Erythroblast (primary cell): ENCODE data around the gene TTYH2.

Experiments
- DNase-seq, 2 experiments: peaks; one replicate each; lab custom pipeline; 2025; lab: John Stamatoyannopoulos, UW
- GATA1 ChIP-seq: IDR thresholded peaks from 2 replicates; pipeline ENCODE4 v1.6.1; 2011; ENCODE audit warnings: low read depth, mild to moderate bottlenecking, control low read depth, low read length, moderate library complexity
- POLR2A ChIP-seq: IDR thresholded peaks from 2 replicates; pipeline ENCODE4 v1.6.1; 2011; ENCODE audit warnings: mild to moderate bottlenecking, low read length

TTYH2 gene, protein sequence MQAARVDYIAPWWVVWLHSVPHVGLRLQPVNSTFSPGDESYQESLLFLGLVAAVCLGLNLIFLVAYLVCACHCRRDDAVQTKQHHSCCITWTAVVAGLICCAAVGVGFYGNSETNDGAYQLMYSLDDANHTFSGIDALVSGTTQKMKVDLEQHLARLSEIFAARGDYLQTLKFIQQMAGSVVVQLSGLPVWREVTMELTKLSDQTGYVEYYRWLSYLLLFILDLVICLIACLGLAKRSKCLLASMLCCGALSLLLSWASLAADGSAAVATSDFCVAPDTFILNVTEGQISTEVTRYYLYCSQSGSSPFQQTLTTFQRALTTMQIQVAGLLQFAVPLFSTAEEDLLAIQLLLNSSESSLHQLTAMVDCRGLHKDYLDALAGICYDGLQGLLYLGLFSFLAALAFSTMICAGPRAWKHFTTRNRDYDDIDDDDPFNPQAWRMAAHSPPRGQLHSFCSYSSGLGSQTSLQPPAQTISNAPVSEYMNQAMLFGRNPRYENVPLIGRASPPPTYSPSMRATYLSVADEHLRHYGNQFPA

DNA sequence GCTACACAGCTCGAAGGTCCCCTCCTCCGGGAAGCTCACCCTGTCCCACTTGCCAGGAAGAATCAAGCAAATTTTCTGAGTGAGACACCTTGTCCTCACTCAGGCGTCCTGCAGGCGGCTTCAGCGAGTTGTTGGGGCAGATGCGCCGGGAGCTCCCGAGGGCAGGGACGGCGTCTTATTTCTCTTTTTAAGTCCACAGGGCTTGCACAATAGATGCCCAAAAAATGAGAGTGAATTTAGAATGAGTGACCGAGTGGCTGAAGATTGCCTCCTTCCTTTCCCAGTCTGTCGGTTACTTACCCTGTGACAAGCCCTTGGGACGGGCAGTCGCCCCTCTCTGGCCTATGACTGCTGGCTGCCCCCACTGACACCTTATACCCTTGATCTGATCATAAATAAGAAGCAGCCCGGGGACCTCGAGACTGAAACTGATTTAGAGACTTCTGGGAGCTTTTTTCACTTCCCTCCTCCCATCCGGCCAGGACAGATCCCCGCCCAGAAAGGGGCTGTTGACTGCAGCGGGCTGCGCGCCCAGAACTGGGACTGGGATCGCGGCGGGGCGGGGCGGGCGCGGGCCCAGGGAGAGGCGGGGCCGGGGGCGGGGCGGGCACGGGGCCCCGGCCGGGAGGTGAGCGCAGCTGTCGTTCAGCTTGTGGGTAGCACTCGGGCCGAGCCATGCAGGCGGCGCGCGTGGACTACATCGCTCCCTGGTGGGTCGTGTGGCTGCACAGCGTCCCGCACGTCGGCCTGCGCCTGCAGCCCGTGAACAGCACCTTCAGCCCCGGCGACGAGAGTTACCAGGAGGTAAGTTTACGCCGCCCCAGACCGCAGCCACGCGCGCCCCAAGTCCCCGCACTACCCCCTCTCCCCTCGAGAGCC, at the start of gene TTYH2:
TTYH2 (plus strand) TSS at position 659 of the 879 bp plus-strand sequence; CDS start at position 676, 17 bp downstream.
- TF ChIP-seq POLR2A (peak; percentile 34), GATA1 (no peak)
- DNase-seq: peak; percentile 80 to 92

DNA sequence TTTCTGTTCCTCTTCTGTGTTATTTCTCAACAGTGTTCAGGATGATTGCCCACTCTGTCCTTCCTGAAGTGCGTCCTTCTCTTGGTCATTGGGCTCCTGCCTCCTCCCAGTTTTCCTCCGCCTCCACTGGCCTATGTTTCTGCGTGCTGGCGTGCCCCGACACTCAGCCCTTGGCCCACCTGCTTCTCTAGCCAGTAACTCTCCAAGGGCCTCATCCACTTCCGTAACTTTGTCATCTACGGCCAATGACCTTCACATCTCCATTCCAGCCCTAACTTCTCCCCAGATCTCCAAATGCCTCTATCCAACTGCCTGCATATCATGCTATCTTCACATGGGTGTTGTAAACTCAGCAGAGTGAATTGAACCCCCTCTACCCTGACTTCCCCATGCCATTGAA, 49.5 kb upstream of the TTYH2 start:
- DNase-seq: no peak
- TF ChIP-seq POLR2A: no peak
- no peak for TF ChIP-seq GATA1

DNA sequence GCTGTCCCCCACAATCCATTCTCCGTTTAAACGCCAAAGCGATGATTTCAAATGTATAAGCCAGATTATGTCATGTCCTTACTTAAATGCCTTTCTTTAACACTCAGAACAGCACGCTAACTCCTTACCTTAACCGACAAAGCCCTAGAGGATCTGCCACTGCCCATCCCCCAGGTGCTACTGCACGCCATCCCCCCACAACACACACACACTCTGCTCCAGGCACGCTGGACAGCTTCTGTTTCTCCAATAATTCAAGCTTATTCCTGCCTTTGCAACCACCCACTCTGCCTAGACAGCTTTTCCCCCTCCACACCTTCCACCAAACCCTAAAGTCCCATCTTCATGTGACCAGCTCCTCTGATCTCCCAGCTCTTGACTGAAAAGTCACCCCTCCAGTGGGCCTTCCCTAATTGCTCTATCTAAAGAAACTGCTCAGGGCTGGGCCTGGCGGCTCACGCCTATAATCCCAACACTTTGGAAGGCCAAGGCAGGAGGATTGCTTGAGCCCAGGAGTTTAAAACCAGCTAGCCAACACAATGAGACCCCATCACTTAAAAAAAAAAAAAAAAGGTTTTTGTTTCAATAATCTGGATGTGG, 48.8 kb upstream of the TTYH2 start:
- TF ChIP-seq POLR2A (no peak), GATA1 (no peak)
- DNase-seq: no peak

DNA sequence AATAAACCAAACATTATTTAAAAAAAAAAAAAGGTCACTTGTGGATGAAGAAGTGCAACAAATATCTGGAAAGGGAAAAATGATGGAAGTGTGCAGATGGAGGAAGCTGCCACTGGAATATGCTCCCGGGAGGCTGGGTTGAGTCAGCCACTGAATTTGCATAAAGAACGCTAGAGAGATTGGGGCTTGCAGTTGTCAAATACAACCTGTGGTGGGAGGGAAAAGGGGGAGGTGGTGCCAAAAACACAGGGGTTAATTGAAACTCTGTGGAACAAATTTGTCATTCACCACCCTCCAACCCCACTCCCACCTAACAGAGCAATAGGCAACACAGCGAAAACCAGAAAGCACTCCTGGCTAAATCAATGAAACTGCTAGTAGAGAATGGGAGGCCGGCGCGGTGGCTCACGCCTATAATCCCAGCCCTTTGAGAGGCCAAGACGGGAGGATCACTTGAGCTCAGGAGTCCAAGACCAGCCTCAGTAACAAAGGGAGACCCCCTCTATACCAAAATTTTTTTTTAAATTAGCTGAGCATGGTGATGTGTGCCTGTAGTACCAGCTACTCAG, 47.5 kb upstream of the TTYH2 start:
- DNase-seq: no peak
- TF ChIP-seq POLR2A (no peak), GATA1 (no peak)

DNA sequence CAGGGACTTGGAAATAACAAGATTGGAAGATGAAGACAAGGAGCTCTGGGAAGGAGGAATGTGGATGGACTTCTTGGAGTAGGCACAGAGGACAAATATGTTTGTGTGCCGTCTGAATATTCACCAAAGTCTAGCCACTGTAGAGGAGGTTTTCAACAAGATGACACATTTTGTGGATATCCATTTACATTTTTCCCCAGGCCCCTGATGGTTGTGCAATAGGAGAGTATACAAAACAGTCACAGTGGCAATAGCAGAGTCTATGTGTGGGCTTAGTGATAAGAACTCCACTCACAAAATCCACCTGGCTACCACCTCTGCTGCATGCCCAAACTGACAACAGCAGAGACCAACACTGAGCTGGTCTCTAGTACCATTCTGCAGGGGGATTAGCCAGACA, 42.4 kb upstream of the TTYH2 start:
- no peak for DNase-seq
- TF ChIP-seq POLR2A (no peak), GATA1 (no peak)

DNA sequence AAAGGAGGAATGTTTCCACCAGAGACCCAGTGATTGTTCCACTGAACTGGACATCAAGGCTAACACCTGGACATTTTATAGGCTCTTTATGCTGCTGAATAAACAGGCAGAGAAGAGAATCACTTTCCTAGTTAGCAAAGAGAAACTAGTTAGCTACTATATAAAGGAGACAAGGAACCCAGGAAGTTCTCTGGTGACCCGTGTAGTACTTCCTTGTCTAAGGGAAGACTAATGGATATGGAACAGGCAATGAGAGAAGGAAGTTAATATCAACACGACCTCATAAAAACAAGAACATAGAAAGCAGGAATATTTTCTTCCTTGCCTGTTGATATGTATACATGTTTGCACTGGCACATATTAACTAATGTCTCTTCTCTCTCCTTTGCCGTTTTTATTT, 40.7 kb upstream of the TTYH2 start:
- DNase-seq: no peak
- TF ChIP-seq POLR2A (no peak), GATA1 (no peak)

DNA sequence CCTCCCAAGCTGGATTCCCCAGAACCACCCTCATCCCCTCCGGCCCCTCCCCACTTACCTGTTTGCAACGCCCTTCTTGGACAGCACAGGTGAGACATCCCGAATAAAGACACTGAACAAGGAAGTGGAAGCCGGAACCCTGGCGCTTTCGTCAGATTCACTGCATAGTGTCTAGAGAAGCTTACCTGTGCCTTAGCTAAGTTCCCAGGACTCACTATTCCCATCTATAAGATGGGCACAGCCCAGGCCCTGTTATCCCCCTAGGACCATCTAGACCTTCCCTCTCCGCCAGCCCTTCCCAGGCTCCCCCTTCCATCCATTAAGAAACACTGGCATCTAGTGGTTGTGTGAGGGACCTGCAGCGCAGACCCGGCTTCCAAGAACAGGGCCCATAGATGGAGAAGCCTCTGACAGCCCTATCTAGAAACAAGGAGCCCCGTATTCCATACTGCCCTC, 36.8 kb upstream of the TTYH2 start:
- TF ChIP-seq GATA1 (no peak), POLR2A (no peak)

DNA sequence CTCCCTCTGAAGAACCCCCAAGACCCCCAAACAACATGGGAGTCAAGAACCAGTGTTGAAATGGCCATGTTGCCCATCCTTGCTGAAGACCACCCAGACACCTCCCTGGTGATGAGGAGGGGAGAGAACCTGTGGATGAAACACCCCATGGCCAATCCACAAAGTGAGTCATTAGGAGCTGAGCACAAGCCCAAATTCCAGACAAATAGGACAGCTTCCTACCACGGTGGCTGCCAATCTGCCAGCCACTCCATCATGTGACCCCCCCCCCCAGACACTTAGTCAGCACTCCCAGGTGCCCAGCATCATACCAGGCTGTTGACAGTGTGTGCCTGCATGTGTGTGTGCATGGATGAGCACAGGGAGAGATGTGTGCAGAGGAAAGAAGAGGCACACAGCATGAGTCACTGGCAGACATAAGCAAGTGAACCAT, 36.3 kb upstream of the TTYH2 start:
- no peak for DNase-seq
- no peak for TF ChIP-seq POLR2A
- TF ChIP-seq GATA1: no peak

More for the DNA sequence above, 36.8 kb upstream of the TTYH2 start:
- DNase-seq: peak; percentile 41 to 62

DNA sequence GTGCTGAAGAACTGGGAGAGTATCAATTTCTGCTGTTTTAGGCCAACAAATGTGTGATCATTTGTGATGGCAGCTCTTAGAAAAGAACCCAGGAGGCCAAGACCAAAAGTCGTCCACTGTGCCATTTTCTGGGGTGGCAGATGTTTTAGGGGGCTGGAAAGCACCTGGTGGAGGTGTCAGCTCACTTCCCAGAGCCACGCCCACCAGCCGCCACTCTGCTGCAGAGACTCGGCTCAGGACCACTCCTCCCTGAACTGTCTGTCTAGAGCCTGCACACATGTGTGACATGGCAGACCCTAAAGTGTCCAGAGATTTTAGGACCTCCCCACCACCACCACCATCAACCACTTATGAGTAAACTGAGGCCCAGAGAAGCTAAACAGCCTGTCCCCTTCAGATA, 33.8 kb upstream of the TTYH2 start:
- no peak for DNase-seq
- TF ChIP-seq GATA1: no peak
- TF ChIP-seq POLR2A: no peak

DNA sequence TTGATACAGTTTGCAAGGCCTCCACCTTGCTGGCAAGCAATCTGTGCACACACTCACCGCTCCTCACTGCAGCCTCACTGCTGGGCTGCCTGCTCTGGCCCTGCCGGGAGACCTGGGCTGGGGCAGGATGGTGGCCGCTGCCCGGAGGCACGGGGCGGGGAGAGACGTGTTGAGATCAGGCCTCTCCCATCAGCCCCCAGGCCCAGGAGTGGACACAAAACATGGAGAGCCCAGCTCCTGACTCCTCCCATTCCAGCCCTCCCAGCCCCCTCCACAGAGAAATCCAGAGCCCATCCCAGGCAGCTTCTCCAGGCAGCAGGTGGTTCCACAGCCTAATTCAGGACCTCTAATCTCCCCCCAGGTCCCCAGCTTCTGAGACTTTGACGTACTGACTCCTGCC, 33.0 kb upstream of the TTYH2 start:
- DNase-seq: no peak
- TF ChIP-seq POLR2A (no peak), GATA1 (no peak)

DNA sequence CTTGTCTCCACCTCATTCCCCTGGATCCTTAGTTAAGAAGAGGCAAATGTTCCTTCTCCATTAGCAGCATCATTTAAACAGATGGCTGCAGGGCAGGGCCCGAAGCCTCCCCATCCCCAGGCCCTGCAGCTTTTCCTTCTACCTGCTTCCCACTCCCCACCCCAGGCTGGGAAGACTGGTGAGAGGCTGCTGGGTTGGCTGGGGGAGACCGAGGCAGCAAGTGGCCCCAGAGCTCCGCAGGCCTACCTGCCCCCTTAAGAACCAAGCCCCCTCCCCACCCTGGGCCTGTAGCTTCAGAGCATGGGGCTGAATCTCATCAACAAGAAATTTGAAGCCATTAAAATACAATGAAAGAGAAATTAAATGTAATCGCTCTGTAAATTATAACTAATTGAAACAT, 32.0 kb upstream of the TTYH2 start:
- no peak for DNase-seq
- TF ChIP-seq POLR2A: no peak
- TF ChIP-seq GATA1: no peak

DNA sequence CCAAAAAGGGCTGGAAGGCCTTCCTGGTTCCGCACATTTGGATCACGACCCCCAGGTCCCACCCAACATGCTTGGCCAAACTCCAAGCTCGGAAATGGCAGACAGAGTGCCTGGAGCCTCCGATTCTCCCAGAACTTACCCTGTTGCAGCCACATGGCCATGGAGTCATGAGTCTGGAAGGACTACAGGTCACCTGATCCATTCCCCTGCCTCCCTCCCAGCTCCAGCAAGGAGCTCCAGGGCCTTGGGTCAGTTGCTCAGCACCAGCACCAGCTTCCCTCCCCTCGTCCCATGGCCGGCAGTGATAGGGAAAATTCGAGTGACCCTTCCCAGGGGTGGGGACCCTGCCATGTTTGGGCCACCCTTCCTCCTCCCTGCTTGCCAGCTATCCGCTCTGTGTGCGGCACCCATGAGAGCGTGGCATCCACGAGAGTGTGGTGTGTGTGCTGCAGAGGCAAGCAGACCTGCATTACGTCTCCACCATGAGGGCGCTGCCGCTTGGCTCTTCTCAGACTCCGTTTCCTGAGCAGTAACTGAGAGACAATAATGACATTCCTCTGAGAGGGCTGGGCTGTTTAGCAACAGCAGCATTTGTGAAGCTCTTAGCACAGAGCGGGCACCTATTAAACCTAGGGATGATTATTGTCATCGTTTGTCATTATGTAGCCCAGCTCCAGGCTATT, 31.2 kb upstream of the TTYH2 start:
- no peak for TF ChIP-seq GATA1
- no peak for TF ChIP-seq POLR2A
- DNase-seq: no peak
